IPS-11a (cell line): Measurements from ENCODE around the gene DNAJC4.
A peak's percentile ranks its signal among the peaks of the same experiment; 100 is the strongest.

Source experiments
- H3K4me3 ChIP-seq: one replicate; pipeline ENCODE4 v1.5.1; 2013; ENCODE audit warnings: low read depth, low read length, control low read depth

Gene DNAJC4

GRCh38 chr11:64243236-64243854 lies 13.0 kb downstream of the DNAJC4 start:
- no peak overlapping the region for H3K4me3 ChIP-seq

DNA sequence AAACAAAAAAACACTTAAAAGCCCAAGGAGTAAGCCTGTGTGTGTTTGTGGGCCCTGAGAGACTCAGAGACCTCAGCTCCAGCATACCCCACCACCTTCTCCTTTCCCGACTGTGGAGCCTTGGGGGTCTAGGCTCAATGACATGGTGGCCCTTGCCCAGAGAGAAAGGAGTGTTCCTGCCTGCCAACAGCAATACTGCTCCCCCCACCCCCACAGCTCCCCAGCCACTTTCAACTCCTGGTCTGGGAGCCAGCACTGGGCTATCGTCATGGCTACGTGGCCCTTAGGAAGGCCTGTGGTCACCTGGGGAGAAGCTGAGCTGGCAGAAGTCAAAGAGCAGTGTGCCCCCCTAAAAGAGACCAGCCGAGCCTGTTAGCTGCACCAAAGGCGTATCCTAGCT lies 13.8 kb downstream of the DNAJC4 start:
- no peak overlapping the region for H3K4me3 ChIP-seq

DNA sequence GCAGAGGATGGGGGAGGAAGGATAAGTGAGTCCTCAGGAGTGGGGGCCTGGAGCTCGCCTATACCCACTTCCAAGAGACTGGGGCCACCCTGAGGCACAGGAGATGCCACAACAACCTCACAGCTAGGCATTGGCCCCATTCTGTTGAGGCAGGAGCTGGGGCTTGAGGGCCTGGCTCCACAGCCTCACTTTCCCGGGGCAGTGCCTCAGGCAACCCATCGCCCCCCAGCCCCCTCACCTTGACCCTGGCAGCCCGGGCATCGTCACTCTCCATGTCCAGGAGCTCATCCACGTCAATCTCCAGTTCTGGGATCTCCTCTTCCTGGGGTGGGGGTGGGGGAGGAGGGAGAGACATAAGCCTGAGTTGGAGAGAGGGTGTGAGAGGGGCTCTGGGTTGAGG lies 14.6 kb downstream of the DNAJC4 start:
- no peak overlapping the region for H3K4me3 ChIP-seq

- peak overlapping the region; percentile 97 for H3K4me3 ChIP-seq
Observed at GRCh38 chr11:64245401-64245796, 15.1 kb downstream of the DNAJC4 start.

DNA sequence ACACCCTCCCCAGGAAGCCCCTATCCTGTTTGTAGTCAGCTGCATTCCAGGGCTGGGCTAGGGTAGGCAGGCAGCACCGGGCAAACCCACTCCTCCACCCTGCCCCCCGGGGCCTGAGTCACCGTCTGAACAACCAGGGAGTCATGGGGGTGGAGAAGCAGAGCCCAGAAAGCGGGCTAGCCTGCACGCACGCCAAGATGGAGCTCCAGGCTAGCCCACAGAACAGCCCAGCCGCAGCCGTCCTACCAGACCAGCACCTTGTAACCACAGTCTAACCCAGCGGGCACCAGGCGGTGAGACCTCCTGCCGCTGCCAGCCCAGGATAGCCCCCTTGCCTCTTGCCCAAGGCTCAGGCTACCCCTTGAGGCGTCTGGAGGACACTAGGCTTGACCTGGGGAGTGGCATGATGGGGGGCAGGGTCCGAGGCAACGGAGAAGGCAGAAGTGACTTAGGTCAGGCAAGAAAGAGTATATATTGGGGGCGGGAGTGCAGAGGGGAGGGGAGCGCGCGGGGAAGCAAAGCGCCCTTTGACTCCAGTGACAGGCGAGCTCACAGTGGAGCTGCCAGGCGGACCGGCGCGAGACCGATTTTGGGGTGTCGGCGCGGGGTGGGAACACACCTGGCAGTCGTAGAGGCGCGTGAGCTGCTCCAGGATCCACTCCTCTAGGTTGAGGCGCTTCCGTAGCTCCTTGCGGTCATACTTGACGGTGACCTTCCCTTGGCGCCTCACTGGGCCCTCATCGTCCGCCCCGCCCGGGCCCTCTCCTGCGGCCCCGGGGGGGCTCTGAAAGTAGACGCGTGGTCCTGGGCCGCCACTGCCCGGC lies 15.7 kb downstream of the DNAJC4 start:
- peak overlapping the region; percentile 97 for H3K4me3 ChIP-seq

DNA sequence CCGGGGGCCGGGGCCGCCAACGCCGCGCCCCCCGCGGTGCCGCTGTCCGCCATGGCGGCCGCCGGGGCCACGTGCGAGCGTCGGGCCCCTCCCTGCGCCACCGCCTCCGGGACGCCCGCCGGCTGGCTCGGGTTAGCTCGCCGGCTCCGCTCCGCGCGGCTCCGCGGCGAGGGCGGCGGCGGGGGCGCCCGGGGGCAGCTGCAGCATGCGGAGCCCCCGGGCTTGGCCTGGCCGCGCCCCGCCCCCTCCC lies 16.2 kb downstream of the DNAJC4 start:
- peak overlapping the region; percentile 97 for H3K4me3 ChIP-seq

DNA sequence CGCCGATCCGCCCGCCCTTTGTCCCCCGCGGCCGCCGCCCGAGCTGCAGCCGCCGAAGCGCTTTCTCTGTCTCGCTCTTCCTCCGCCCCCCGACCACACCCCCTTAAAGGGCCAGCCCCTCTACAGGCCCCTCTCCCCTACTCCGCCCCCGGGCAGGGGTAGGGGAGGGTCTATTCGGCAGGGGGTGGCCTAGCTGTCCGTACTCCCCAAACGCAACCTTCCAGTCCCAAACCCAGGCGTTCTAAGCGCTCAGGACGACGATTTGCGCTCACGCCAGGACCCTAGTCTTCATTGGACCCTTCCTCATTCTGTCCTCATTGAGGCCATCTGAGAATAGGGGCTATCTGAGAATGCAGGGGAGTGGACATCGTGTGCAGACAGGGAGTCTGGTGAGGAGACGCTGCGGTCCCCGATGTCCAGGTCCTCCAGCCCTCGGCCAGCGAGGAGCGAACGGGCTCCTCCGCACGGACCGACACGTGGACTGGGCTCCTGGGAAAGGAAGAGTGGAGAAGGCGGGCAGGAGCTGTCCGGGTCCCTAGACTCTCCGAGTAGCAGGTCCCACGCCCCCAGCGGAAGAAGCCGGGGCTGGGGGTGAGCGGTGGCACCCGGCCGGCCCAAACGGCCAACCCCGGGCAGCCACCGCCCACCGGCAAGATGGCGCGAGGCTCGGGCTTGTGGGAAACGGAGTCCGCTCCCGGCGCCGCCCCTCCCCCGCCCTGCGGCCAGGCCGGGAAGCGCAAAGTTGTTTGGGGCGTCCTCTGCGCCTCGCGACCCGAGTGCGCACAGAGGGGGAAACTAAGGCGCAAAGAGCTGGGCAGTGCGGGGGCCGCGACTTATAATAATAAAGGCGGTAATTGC lies 16.8 kb downstream of the DNAJC4 start, which contains the start of gene PPP1R14B:
Gene PPP1R14B (minus strand): TSS at position 73 of the 858 bp plus-strand sequence. CDS start 270 bp downstream, outside the sequence.
- H3K4me3 ChIP-seq: peak within 1 kb of the TSS; percentile 97

- peak overlapping the region; percentile 53 for H3K4me3 ChIP-seq
Observed at GRCh38 chr11:64247729-64248531, 17.6 kb downstream of the DNAJC4 start.

- no peak overlapping the region for H3K4me3 ChIP-seq
Observed at GRCh38 chr11:64248578-64248977, 18.2 kb downstream of the DNAJC4 start.

GRCh38 chr11:64249038-64249437 lies 18.7 kb downstream of the DNAJC4 start:
- no peak overlapping the region for H3K4me3 ChIP-seq

DNA sequence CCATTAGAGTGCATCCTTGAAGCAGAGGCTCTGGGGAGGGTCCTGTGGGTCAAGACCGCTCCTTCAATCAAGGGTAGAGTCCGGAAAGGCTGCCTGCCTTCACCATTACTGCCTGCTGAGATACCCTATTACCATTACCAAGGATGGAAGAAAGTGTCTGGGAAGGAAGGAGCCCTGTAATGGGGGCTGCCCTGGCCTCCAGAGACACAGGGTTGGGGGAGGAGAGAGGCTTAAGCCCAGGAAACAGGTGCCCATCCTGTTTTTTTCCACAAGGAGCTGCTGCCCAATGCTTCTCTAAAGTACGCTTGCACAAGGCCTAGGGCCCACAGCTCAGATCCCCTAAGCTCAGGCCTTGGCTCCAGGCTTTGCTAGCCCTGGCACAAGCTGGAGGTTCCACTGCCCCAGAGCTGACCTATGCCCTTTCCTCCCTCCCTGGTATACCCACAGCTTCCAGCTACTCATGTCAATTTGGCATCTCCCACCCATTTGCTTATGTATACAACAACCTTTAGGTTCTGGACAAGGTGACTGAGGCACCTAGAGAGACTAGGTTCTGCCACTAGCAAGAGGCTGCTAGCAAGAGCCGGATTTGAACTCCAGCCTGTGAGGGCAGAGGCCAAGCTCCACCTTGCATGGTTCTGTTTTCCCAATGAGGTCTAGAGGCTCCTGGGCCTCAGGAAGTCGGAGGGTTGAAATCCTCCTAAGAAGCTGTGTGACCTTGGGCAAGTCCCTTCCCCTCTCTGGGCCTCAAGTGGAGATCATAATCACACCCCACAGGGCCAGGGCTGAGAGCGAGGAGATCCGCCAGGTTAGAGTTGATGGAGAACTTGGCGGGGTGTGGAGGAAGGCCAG lies 19.4 kb downstream of the DNAJC4 start:
- no peak overlapping the region for H3K4me3 ChIP-seq

- peak overlapping the region; percentile 46 for H3K4me3 ChIP-seq
Observed at GRCh38 chr11:64250415-64251015, 20.2 kb downstream of the DNAJC4 start.

GRCh38 chr11:64251016-64251752 lies 20.8 kb downstream of the DNAJC4 start, which contains the start of gene PLCB3:
TSS of gene PLCB3 (plus strand) at chr11:64251530. CDS start at chr11:64251650, 120 bp downstream.
- peak within 1 kb of the TSS; percentile 85 for H3K4me3 ChIP-seq

DNA sequence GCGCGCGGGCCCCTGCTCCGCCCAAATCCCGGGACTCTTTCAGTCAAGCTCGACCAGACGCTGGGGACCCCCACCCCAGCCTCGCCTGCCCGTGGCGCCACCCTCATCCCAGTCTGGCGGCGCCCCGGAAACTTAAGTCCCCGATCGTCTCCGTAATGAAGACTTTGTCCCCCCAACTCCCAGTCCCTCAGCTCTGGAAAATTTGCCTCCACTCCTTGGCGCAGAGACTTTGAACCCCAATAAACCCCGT lies 21.3 kb downstream of the DNAJC4 start:
- H3K4me3 ChIP-seq: peak overlapping the region; percentile 85

- peak overlapping the region; percentile 85 for H3K4me3 ChIP-seq
Observed at GRCh38 chr11:64252003-64252872, 21.9 kb downstream of the DNAJC4 start.

DNA sequence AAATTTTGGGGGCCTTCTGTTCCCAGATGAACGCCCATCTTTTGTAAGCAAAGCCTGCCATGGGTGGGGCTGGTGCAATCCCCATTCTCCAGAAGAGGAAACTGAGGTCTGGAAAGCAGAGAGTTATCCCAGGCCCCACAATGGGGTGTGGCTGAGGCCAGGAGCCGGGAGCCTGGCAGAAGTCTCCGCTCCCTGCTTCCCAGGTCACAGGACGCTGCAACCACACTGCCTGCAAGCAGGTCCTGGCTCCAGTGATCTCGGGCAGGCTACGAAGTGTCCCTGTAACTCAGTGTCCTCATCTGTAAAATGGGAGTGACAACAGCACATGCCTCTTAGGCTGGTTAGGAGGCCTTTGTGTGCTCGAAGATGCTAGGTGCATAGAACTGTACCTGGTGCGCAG lies 22.7 kb downstream of the DNAJC4 start:
- H3K4me3 ChIP-seq: no peak overlapping the region

DNA sequence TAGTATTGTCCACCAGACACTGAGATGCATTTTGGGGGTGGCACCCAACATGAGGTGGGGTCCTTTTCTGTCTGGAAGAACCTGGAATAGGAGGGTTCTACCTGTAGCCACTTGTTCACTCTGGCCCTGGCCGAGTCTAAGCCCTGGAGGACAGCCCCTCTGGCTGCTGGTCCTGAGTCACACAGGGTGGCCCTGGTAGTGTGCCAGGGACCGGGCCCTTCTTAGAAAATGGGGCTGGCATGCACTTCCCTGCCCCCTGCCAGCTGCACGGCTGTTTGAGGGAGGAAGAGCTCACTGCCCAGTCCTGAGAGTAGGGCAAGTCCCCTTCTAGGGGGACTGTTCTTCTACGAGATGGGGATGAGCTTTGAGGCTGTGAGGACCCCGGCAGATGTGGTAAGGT lies 23.1 kb downstream of the DNAJC4 start:
- H3K4me3 ChIP-seq: no peak overlapping the region

DNA sequence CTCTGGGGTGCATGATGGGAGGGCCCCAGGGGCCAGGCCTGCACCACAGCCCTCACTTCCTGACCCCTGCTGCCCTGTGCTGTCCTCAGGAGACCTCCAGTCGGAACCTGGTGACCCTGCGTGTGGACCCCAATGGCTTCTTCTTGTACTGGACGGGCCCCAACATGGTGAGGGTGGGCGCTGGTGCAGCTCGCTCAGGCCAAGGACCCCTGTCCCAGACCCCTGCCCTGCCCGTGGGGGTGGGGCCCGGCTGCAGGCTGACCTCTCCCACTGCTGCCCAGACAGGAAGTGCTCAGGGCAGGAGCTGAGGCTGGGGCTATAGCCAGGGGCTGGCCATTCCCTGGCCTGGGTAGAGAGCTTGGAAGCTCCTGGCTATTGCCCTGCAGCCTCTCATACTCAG lies 24.0 kb downstream of the DNAJC4 start:
- no peak overlapping the region for H3K4me3 ChIP-seq
